Omental fat pad (tissue), 4 donors: ENCODE results near the gene WIPF3. TPM values are rescaled to one million over a fixed set of nuclear protein-coding genes. Genes with fewer than 3 reads are reported as not detected.

Experiments
- ATAC-seq: fragments of 150-250 bp; one replicate; pipeline ENCODE4 v1.9.1; 2016; ENCODE audit warnings: mild to moderate bottlenecking, moderate library complexity; ENCODE audit not compliant: low FRiP score
- DNase-seq: peaks from one replicate; pipeline ENCODE4 v3.0.0-alpha.2; 2019; ENCODE audit warnings: low spot score
- CTCF ChIP-seq, 3 donors: fragments of 450-650 bp; IDR thresholded peaks; one replicate each; pipeline ENCODE4 v1.5.1; 2016 to 2017; ENCODE audit warnings: antibody characterized with exemption in 3 of 3, mild to moderate bottlenecking in 3 of 3, moderate library complexity in 2 of 3
- total RNA-seq, 4 donors: library from RNA; depleted of rRNA; stranded (reverse); fragments of >200 nt; gene quantifications; one replicate each; pipeline ENCODE4 v1.1.0, GENCODE V29; 2016

The WIPF3 gene
- total RNA-seq, 4 donors from 2014 or later, result 0.19 to 1.6 (median 0.37) TPM

- no peak for ATAC-seq
- no peak for DNase-seq
- no peak for TF ChIP-seq CTCF (IDR thresholded peaks at IDR 0.05)
Observed at GRCh38 chr7:29945259-29945809, 139.0 kb downstream of the WIPF3 start.

DNA sequence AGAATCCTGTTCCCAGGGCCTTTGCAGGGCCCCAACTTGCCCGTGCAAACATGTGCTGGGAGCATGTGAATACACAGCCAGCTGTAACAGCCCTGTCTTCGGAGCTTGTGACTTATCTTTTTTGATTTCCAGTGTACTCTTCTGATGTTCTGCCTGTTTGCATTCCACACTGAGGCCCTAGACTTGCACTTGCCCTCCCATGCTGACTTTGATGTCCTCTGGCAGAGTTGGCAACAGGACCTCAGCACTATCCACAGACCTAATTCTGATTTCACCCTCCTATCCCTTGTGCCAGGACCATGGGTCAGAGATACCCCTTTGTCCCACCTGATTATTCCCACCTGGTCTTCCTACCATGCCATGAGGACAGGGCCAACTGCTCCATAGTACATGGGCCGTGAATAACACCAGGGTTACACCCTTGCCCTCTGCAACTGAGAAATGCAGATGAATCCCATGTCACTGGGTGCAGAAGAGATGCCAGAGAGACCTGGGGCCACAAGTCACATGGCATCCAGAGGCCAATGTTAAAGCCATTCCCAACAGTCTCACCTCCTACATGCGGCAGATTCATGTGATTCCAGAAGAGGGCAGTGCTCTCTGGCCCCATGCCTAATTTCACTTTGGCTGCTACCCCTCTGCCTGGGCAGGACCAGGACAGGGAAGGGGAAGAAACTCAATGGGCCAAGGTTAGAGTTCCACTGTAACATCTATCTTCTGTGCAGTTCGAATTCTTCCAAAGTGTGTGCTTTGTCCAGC, 140.3 kb downstream of the WIPF3 start:
- no peak for ATAC-seq
- DNase-seq, result no peak
- no peak for TF ChIP-seq CTCF (IDR thresholded peaks at IDR 0.05)

GRCh38 chr7:29948587-29948986, 142.3 kb downstream of the WIPF3 start:
- DNase-seq (no peak), ATAC-seq (no peak)
- TF ChIP-seq CTCF (IDR thresholded peaks at IDR 0.05), result no peak

- no peak for ATAC-seq
- TF ChIP-seq CTCF (IDR thresholded peaks at IDR 0.05), result no peak
Observed at GRCh38 chr7:29950480-29950879, 144.2 kb downstream of the WIPF3 start.

GRCh38 chr7:29951206-29951605, 144.9 kb downstream of the WIPF3 start:
- no peak for DNase-seq
- no peak for TF ChIP-seq CTCF (IDR thresholded peaks at IDR 0.05)
- ATAC-seq, result no peak

More at GRCh38 chr7:29950480-29950879, 144.2 kb downstream of the WIPF3 start:
- DNase-seq, result no peak

GRCh38 chr7:29953726-29954347, 147.5 kb downstream of the WIPF3 start:
- TF ChIP-seq CTCF (IDR thresholded peaks at IDR 0.05), result no peak
- no peak for DNase-seq
- ATAC-seq, result no peak
